ENCODE measurements around the gene CXorf49B. TPM values are rescaled to one million over a fixed set of nuclear protein-coding genes. Genes with fewer than 3 reads are reported as not detected.

CXorf49B gene
- total and polyA plus RNA-seq, 10 donors, result not detected

DNA sequence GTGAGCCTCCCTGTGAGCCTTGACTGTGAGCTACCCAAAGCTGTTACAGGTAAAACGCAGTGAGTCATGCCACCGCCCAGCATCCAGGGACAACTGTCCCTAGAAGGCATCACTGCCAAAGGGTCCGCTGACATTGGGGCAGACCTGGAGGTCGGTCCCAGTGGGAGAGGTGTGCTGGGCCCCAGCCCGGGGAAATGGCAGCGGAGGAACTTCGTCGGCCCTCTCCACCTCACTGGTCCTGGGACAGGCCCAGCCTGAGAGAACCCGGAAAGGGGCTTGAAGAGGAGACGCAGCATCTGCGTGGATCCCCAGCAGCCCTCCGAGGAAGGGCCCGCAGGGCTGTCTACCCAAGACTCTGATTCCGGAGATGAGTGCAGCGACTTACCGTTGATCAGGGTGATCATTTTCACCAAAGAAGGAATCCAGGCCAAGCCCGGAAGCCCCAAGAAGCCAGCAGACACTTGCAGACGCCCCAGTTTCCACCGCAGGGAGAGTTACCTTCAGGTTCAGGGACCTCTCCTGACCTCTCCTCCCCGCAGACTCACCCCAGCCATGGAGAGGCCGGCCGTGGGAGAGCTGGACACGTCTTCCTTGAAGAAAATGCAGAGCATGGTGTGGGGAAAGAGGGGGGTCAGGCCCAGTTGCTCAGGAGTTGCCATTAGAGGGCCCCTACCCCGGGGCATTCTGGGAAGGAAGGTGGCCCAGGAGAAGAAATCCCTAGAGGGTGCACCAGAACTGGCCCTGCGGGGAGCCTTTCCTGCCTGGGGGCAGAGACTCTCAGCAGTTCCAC lies 51.2 kb downstream of the CXorf49B start:
- Histone ChIP-seq H3K27me3 (replicated peaks in 1 of 7) (peaks cover 0 to 18% (median 4%) of the 10 kb centered on the region in 7 donors), H3K9me3 (no peaks in the 10 kb centered on the region), H3K4me3 (no peak overlapping the region), H3K27ac (no peak overlapping the region), H3K36me3 (no peaks in the 10 kb centered on the region), H3K4me1 (no peaks in the 10 kb centered on the region)
- TF ChIP-seq, protein P1, sequence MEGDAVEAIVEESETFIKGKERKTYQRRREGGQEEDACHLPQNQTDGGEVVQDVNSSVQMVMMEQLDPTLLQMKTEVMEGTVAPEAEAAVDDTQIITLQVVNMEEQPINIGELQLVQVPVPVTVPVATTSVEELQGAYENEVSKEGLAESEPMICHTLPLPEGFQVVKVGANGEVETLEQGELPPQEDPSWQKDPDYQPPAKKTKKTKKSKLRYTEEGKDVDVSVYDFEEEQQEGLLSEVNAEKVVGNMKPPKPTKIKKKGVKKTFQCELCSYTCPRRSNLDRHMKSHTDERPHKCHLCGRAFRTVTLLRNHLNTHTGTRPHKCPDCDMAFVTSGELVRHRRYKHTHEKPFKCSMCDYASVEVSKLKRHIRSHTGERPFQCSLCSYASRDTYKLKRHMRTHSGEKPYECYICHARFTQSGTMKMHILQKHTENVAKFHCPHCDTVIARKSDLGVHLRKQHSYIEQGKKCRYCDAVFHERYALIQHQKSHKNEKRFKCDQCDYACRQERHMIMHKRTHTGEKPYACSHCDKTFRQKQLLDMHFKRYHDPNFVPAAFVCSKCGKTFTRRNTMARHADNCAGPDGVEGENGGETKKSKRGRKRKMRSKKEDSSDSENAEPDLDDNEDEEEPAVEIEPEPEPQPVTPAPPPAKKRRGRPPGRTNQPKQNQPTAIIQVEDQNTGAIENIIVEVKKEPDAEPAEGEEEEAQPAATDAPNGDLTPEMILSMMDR (IDR thresholded peaks at IDR 0.05 in 8 of 11, conservative IDR thresholded peaks at IDR 0.05 in 3 of 11), result no peak
- no peak for TF ChIP-seq POLR2A (IDR thresholded peaks at IDR 0.05)
- no peak for TF ChIP-seq POLR2AphosphoS5 (IDR thresholded peaks at IDR 0.05)
- intact Hi-C loops (cut with DNase I; ENCODE audit: low total_unique reads), result no loop called here
- WGBS, 5 donors, result 77 to 89% (median 81%) methylated on average over 14 to 25 of the region's 25 CpGs
- DNase-seq, result peak; percentile 47

DNA sequence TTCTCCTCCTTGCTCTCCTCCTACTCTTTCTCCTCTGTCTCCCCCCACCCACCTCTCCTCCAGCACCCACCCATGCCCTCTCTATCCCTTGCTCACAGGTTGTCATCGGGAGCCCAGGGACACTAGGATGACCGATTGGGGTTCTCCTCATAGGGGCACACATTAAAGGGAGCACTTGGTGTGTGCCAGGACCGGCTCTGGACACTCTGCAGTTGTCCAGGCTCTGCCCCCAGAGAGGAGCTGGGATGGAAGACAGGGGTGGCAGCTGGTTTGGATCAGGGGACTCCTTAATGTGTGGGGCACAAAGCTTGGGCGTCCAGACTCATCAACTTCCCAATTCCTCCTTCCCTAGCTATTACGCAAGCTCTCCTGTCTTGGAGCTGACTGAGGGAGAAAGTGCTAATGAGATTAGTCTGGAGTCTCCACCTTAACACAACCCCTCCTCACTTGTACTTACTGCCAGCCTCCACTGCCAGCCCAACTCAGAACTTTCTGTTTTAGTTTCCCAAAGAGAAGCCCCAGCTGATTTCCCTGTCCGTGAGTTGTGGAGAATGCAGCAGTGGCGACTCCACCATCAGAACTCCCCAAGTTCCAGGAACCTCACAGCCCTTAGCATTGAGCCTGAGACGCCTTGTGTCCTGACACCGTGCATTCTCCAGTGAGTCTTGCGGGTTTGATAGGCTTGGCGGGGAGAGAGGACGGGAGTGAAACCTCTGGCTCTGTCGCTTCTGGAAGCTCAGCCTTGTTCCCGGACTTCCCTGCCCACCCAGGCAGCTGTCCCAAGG lies 52.2 kb downstream of the CXorf49B start:
- WGBS, 5 donors, result 79 to 85% (median 81%) methylated on average over 5 to 14 of the region's 14 CpGs

GRCh38 chrX:71815906-71816156 lies 52.7 kb downstream of the CXorf49B start:
- intact Hi-C loops (cut with DNase I; ENCODE audit: low total_unique reads), result no loop called here

More for the DNA sequence above, 52.2 kb downstream of the CXorf49B start:
- H3K27ac ChIP-seq, result no peak overlapping the region
- peak; percentile 35 for DNase-seq
- intact Hi-C loops (cut with DNase I; ENCODE audit: low total_unique reads), result no loop called here
- H3K27me3 ChIP-seq (replicated peaks in 1 of 7), result peaks cover 0 to 18% (median 4%) of the 10 kb centered on the region in 7 donors
- no peaks in the 10 kb centered on the region for H3K9me3 ChIP-seq
- no peaks in the 10 kb centered on the region for H3K4me1 ChIP-seq
- TF ChIP-seq, protein P1 (IDR thresholded peaks at IDR 0.05 in 8 of 11, conservative IDR thresholded peaks at IDR 0.05 in 3 of 11), result no peak
- H3K36me3 ChIP-seq, result no peaks in the 10 kb centered on the region
- no peak overlapping the region for H3K4me3 ChIP-seq

More at GRCh38 chrX:71815906-71816156, 52.7 kb downstream of the CXorf49B start:
- Histone ChIP-seq H3K27me3 (replicated peaks in 1 of 7) (peaks cover 0 to 18% (median 4%) of the 10 kb centered on the region in 7 donors), H3K9me3 (no peaks in the 10 kb centered on the region), H3K36me3 (no peaks in the 10 kb centered on the region), H3K27ac (no peak overlapping the region), H3K4me1 (no peaks in the 10 kb centered on the region), H3K4me3 (no peak overlapping the region)
- no peak for TF ChIP-seq POLR2AphosphoS5 (IDR thresholded peaks at IDR 0.05)
- TF ChIP-seq POLR2A (IDR thresholded peaks at IDR 0.05), result no peak
- TF ChIP-seq, protein P1 (IDR thresholded peaks at IDR 0.05 in 8 of 11, conservative IDR thresholded peaks at IDR 0.05 in 3 of 11), result no peak
- peak; percentile 34 for DNase-seq
- 46 to 60% (median 55%) methylated on average over 2 of the region's 2 CpGs; no CpG with 5 or more reads in 2 of the 5 donors for WGBS, 5 donors

Small RNA genes within 50 kb of the gene (small RNA-seq; reads per million reads assigned to genes)
- 0 reads per million in 4 donors for gene BX276092.1
- 0 reads per million in 4 donors for gene BX276092.6
- 0 reads per million in 4 donors for gene BX276092.8

Other genes with a start within 250 kb of the CXorf49B start
- 100 to 1,000 TPM; 216 to 393 (median 242) TPM for gene OGT, start 230.2 kb upstream of the CXorf49B start, total RNA-seq
- 100 to 1,000 TPM in 1 of 3 donors, 10 to 100 TPM in 2; 76.8 to 101 (median 87.3) TPM for gene OGT, start 230.2 kb upstream of the CXorf49B start, polyA plus RNA-seq
- 10 to 100 TPM in 1 of 7 donors, 1 to 10 TPM in 6; 1.9 to 12.8 (median 4.4) TPM for gene GCNA, start 184.9 kb upstream of the CXorf49B start, total RNA-seq
- gene GCNA, start 184.9 kb upstream of the CXorf49B start, polyA plus RNA-seq, result 1 to 10 TPM; 1.8 to 2.4 (median 1.9) TPM
- 1 to 10 TPM; 5.6 to 9.4 (median 8.5) TPM for gene CXCR3, start 144.8 kb upstream of the CXorf49B start, total RNA-seq
- 10 to 100 TPM in 1 of 3 donors, 1 to 10 TPM in 2; 4.4 to 13.9 (median 6.4) TPM for gene CXCR3, start 144.8 kb upstream of the CXorf49B start, polyA plus RNA-seq
- not detected for gene CXorf49, start 45.1 kb upstream of the CXorf49B start, total RNA-seq
- not detected for gene CXorf49, start 45.1 kb upstream of the CXorf49B start, polyA plus RNA-seq
- 10 to 100 TPM in 5 of 7 donors, 1 to 10 TPM in 2; 8.9 to 20.8 (median 11.6) TPM for gene NHSL2, start 147.5 kb downstream of the CXorf49B start, total RNA-seq
- gene NHSL2, start 147.5 kb downstream of the CXorf49B start, polyA plus RNA-seq, result under 1 TPM; 0.24 to 0.77 (median 0.41) TPM